Panc1 (cell line): Measurements from ENCODE around the gene TRAPPC10. TPM values are rescaled to one million over a fixed set of nuclear protein-coding genes. Genes with fewer than 3 reads are reported as not detected.

Experiments
- ATAC-seq: fragments of 200-7000 bp; cut with Tn5 transposase; 2 replicates; pipeline ENCODE4 v1.9.1; 2020; ENCODE audit warnings: mild to moderate bottlenecking, moderate library complexity
- BruUV-seq: library from RNA; stranded (reverse); fragments of 400-500 nt; replicated peaks from 2 replicates; lab custom pipeline; 2021; lab: Mats Ljungman, UMichigan
- CTCF ChIA-PET: fragments of 300-600 bp; sonication (Branson Sonifier 250); formaldehyde crosslinking; loops from one replicate; lab custom pipeline; 2022; ENCODE audit warnings: antibody characterized with exemption; lab: Charles Lee
- POLR2A ChIA-PET: fragments of 300-600 bp; sonication (Branson Sonifier 250); formaldehyde crosslinking; loops from one replicate; lab custom pipeline; 2022; ENCODE audit warnings: antibody characterized with exemption; lab: Charles Lee
- DNase-seq: peaks from one replicate; pipeline ENCODE4 v3.0.0-alpha.2; 2010; ENCODE audit warnings: low read depth, low spot score
- H3K27ac ChIP-seq: 2 replicates; pipeline ENCODE4 v1.5.1; 2011; ENCODE audit warnings: mild to moderate bottlenecking, low read length, inconsistent platforms
- H3K27me3 ChIP-seq: fragments of 200-500 bp; sonication (Bioruptor generic); 2 replicates; pipeline ENCODE4 v1.6.0; 2014; ENCODE audit warnings: low read length, inconsistent platforms; ENCODE audit not compliant: control insufficient read depth, insufficient read depth
- H3K36me3 ChIP-seq: fragments of 200-500 bp; sonication (Bioruptor generic); 2 replicates; pipeline ENCODE4 v1.5.1; 2014; ENCODE audit warnings: inconsistent platforms, mild to moderate bottlenecking, low read length, moderate library complexity; ENCODE audit not compliant: control insufficient read depth, insufficient read depth
- H3K4me1 ChIP-seq: 2 replicates; pipeline ENCODE4 v1.5.1; 2011; ENCODE audit warnings: inconsistent platforms, mild to moderate bottlenecking, low read length, moderate library complexity; ENCODE audit not compliant: control insufficient read depth, insufficient read depth
- H3K4me3 ChIP-seq, 2 experiments: 2 replicates each; pipeline ENCODE4 v1.5.1; 2011 to 2012; ENCODE audit warnings: low read depth in 2 of 2, low read length in 2 of 2, mild to moderate bottlenecking in 2 of 2, inconsistent platforms in 1 of 2, moderate library complexity in 1 of 2
- H3K9me3 ChIP-seq: fragments of 200-500 bp; sonication (Bioruptor generic); 2 replicates; pipeline ENCODE4 v1.5.1; 2014; ENCODE audit warnings: low read depth, mild to moderate bottlenecking, inconsistent platforms, low read length, moderate library complexity; ENCODE audit not compliant: control insufficient read depth, insufficient read depth
- CTCF ChIP-seq: fragments of 450-650 bp; IDR thresholded peaks from 2 replicates; pipeline ENCODE4 v1.5.1; 2017; ENCODE audit warnings: mild to moderate bottlenecking
- POLR2AphosphoS5 ChIP-seq: IDR thresholded peaks from 2 replicates; pipeline ENCODE4 v1.6.1; 2012; ENCODE audit warnings: mild to moderate bottlenecking, low read depth, low read length, moderate library complexity
- REST ChIP-seq, 2 experiments: IDR thresholded peaks; 2 replicates each; pipeline ENCODE4 v1.6.1; 2011 to 2012; ENCODE audit warnings: low read depth in 2 of 2, control low read depth in 1 of 2, low read length in 1 of 2, mild to moderate bottlenecking in 1 of 2, moderate library complexity in 1 of 2; ENCODE audit not compliant: insufficient read depth in 1 of 2
- SIN3A ChIP-seq: IDR thresholded peaks from 2 replicates; pipeline ENCODE4 v1.6.1; 2012; ENCODE audit warnings: low read depth, mild to moderate bottlenecking, low read length, moderate library complexity, borderline replicate concordance; ENCODE audit not compliant: insufficient read depth
- TCF7L2 ChIP-seq: IDR thresholded peaks from 2 replicates; pipeline ENCODE4 v1.6.1; 2011; ENCODE audit warnings: mild to moderate bottlenecking, low read depth, low read length, inconsistent platforms
- in situ Hi-C: cut with HindIII; loops from 2 replicates; pipeline ENCODE4 v1.10.0; 2016; ENCODE audit warnings: low sequenced_read_pairs, low pct_unique_long_range_greater_than_20kb
- intact Hi-C: fragments of 100-400 bp; cut with micrococcal nuclease; formaldehyde crosslinking; loops from one replicate; pipeline ENCODE4 v1.10.0; 2022; ENCODE audit not compliant: unreplicated experiment
- total RNA-seq: library from RNA; stranded (reverse); gene quantifications from one replicate; pipeline ENCODE4 v1.2.1, GENCODE V29; 2021; ENCODE audit not compliant: unreplicated experiment

TRAPPC10 gene
- total RNA-seq, 1 experiment from 2014 or later: 34.5 TPM

- Histone ChIP-seq H3K27me3 (no peaks in the 10 kb centered on the region), H3K4me1 (no peaks in the 10 kb centered on the region), H3K4me3 (no peak overlapping the region), H3K36me3 (no peaks in the 10 kb centered on the region), H3K27ac (no peak overlapping the region), H3K9me3 (no peaks in the 10 kb centered on the region)
- TF ChIP-seq CTCF (no peak), REST (IDR thresholded peaks at IDR 0.05; ENCODE audit: insufficient read depth in 1 of 2, low read depth in 2 of 2, low read length in 1 of 2) (no peak), POLR2AphosphoS5 (no peak), SIN3A (no peak), TCF7L2 (no peak)
- in situ Hi-C loops (no loop called here), intact Hi-C loops (no loop called here)
- ChIA-PET CTCF (no interaction called here), POLR2A (no interaction called here)
- DNase-seq: no peak
- ATAC-seq: no peak
- BruUV-seq: no TSS peak
Observed at GRCh38 chr21:43989401-43989800, 22.7 kb upstream of the TRAPPC10 start.

- ATAC-seq (no peak), DNase-seq (no peak)
- Histone ChIP-seq H3K27me3 (no peaks in the 10 kb centered on the region), H3K9me3 (no peaks in the 10 kb centered on the region), H3K27ac (no peak overlapping the region), H3K4me1 (no peaks in the 10 kb centered on the region), H3K4me3 (no peak overlapping the region), H3K36me3 (no peaks in the 10 kb centered on the region)
- intact Hi-C loops (no loop called here), in situ Hi-C loops (no loop called here)
- ChIA-PET POLR2A (no interaction called here), CTCF (no interaction called here)
- TF ChIP-seq SIN3A (no peak), TCF7L2 (no peak), REST (IDR thresholded peaks at IDR 0.05; ENCODE audit: insufficient read depth in 1 of 2, low read depth in 2 of 2, low read length in 1 of 2) (no peak), POLR2AphosphoS5 (no peak), CTCF (no peak)
- BruUV-seq: no TSS peak
Observed at GRCh38 chr21:43991447-43991991, 20.6 kb upstream of the TRAPPC10 start.
